GM12874 (cell line): ENCODE results near the gene NFATC3.

ENCODE experiments used
- CTCF ChIP-seq: IDR thresholded peaks from 2 replicates; pipeline ENCODE4 v1.5.1; 2011; ENCODE audit warnings: low read depth, mild to moderate bottlenecking, control low read depth, low read length, moderate library complexity; ENCODE audit not compliant: insufficient read depth

The NFATC3 gene

DNA sequence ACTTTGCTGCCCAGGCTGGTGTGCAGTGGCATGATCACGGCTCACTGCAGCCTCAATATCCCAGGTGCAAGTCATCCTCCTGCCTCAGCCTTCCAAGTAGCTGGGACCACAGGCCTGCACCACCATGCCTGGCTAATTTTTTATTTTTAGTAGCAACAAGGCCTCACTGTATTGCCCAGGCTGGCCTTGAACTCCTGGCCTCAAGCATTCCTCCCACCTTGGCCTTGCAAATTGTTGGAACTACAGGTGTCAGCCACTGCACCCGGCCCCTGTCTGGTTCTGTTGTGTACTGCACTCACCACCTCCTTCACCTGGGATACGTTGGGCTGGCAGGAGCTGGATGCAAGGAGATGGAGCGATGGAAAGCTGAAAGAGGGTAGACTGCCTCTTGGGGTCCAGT is 168.6 kb downstream of the NFATC3 start:
- TF ChIP-seq CTCF: no peak

DNA sequence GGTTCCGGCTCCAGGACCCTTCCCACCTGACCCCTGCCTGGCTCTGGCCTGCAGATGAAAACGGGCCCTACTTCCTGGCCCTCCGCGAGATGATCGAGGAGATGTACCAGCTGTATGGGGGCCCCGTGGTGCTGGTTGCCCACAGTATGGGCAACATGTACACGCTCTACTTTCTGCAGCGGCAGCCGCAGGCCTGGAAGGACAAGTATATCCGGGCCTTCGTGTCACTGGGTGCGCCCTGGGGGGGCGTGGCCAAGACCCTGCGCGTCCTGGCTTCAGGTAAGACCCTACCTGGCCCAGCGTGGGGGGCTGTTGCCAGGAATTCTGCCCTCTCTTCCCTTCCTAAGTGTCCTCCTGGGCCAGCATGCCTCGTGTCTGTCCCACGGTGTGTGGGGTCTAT is 170.5 kb downstream of the NFATC3 start:
- TF ChIP-seq CTCF: no peak

- no peak for TF ChIP-seq CTCF
Observed at GRCh38 chr16:68257251-68257905, 172.2 kb downstream of the NFATC3 start.

DNA sequence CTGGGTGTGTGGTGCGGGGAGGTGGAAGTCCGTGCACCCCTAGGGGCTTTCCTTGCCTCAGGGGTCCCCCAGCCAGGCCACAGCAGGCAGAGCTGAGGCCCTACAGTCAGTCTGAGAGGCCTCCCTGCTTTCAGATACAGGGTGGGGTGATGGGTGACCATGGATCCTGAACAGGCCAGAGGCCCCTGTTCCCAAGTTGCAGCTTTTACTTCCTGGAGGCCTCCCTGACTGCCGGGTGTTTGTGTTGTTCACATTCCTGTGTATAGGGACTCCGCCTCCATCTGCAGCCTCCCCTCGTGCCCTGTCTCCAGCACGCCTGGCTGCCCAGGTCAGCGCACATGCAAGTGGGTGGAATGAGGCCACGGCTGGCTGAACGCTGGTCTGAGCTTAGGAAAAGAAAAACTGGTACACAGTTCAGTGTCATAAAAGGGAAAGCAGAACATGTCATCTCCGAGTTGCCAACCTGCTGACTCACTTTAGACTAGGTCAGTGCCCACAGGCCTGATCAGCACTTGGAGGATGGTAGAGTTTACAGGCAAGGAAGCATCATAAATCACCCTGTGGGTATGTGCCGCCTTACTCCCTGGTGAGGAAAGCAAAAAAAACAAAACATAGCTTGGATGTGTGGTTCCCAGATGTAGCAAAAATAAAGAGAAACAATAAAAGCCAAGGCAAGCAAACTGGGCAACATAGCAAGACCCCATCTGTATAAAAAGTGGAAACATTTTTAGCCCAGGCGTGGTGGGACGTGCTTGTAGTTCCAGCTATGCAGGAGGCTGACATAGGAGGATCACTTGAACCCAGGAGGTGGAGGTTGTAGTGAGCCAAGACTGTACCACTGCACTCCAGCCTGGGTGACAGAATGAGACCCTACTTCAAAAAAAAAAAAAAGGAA is 173.0 kb downstream of the NFATC3 start:
- TF ChIP-seq CTCF: no peak

- TF ChIP-seq CTCF: no peak
Observed at GRCh38 chr16:68259007-68259825, 174.0 kb downstream of the NFATC3 start.

DNA sequence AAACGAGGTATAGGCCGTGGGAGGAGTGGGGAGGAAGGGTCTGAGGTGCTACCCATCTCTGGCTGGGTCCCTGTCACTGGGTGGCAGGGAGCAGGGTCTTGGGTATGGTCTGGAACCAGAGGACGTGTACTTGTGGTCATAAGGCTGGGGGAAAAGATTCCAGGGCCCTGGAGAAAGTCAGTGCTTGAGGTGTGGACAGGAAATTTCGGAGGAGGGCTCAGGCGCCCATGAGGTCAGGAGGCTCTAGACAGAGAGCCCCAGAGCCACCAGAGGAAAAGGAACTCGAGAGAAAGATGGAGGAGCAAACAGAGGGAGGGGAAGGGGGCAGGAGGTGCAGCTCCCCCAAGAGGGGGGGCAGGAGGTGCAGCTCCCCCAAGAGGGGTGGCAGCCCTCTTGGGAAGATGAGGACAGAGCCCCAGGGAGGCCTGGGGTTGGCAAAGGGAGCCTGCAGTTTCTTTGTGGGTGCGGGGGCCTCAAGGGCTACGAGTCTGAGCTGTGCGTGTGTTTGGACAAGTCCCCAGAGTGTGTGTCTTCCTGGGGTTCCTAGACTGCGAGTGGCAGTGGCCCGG is 178.5 kb downstream of the NFATC3 start:
- TF ChIP-seq CTCF: no peak
